Suppressor macrophage treated with lipopolysaccharide for 4 hours (primary cell): ENCODE measurements around the gene SMURF2.
"Not testable (repeated sequence)": the region's sequence is repeated elsewhere in the genome, so short reads cannot be mapped to it uniquely, and the experiment has no call there.

Experiments
- DNase-seq: peaks from one replicate; pipeline ENCODE4 v3.0.0-alpha.2; 2020

Gene SMURF2

GRCh38 chr17:64583038-64583437 lies 79.1 kb downstream of the SMURF2 start:
- DNase-seq = no peak

- DNase-seq = no peak
Observed at GRCh38 chr17:64580384-64581315, 81.5 kb downstream of the SMURF2 start.

GRCh38 chr17:64579917-64580316 lies 82.2 kb downstream of the SMURF2 start:
- peak; percentile 41 for DNase-seq

GRCh38 chr17:64577025-64577424 lies 85.1 kb downstream of the SMURF2 start:
- not testable (repeated sequence) for DNase-seq

GRCh38 chr17:64575431-64575830 lies 86.7 kb downstream of the SMURF2 start:
- no peak for DNase-seq

GRCh38 chr17:64574646-64575045 lies 87.5 kb downstream of the SMURF2 start:
- no peak for DNase-seq

GRCh38 chr17:64573214-64573613 lies 88.9 kb downstream of the SMURF2 start:
- DNase-seq = peak; percentile 2

GRCh38 chr17:64572682-64573154 lies 89.4 kb downstream of the SMURF2 start:
- DNase-seq = peak; percentile 69

GRCh38 chr17:64571746-64572145 lies 90.4 kb downstream of the SMURF2 start:
- DNase-seq = no peak

GRCh38 chr17:64565563-64565962 lies 96.5 kb downstream of the SMURF2 start:
- DNase-seq = no peak

GRCh38 chr17:64564098-64564497 lies 98.0 kb downstream of the SMURF2 start:
- no peak for DNase-seq

GRCh38 chr17:64555281-64555680 lies 106.8 kb downstream of the SMURF2 start:
- DNase-seq = no peak

GRCh38 chr17:64554028-64554637 lies 108.0 kb downstream of the SMURF2 start:
- DNase-seq = no peak

GRCh38 chr17:64551461-64551860 lies 110.6 kb downstream of the SMURF2 start:
- DNase-seq = no peak

GRCh38 chr17:64547319-64547718 lies 114.8 kb downstream of the SMURF2 start:
- no peak for DNase-seq

GRCh38 chr17:64546716-64547115 lies 115.4 kb downstream of the SMURF2 start:
- no peak for DNase-seq

- no peak for DNase-seq
Observed at GRCh38 chr17:64544742-64545141, 117.4 kb downstream of the SMURF2 start.

- DNase-seq = no peak
Observed at GRCh38 chr17:64540118-64540776, 121.9 kb downstream of the SMURF2 start.

GRCh38 chr17:64538508-64539130 lies 123.5 kb downstream of the SMURF2 start:
- DNase-seq = no peak

GRCh38 chr17:64537488-64537887 lies 124.6 kb downstream of the SMURF2 start:
- no peak for DNase-seq

- no peak for DNase-seq
Observed at GRCh38 chr17:64536913-64537312, 125.2 kb downstream of the SMURF2 start.

GRCh38 chr17:64535357-64535756 lies 126.8 kb downstream of the SMURF2 start:
- DNase-seq = no peak

- DNase-seq = no peak
Observed at GRCh38 chr17:64534187-64534586, 127.9 kb downstream of the SMURF2 start.
